HCT116 (cell line): Measurements from ENCODE around the gene ATG2B. TPM values are rescaled to one million over a fixed set of nuclear protein-coding genes. Genes with fewer than 3 reads are reported as not detected.

Source experiments
- ATAC-seq: fragments of 200-7000 bp; cut with Tn5 transposase; 2 replicates; pipeline ENCODE4 v1.9.1; 2020; ENCODE audit warnings: mild to moderate bottlenecking, moderate library complexity
- BruUV-seq: library from RNA; stranded (reverse); fragments of 400-500 nt; replicated peaks from 2 replicates; lab custom pipeline; 2021; lab: Mats Ljungman, UMichigan
- CTCF ChIA-PET: fragments of 300-600 bp; sonication (Branson Sonifier 250); formaldehyde crosslinking; loops from one replicate; lab custom pipeline; 2021; ENCODE audit warnings: antibody characterized with exemption; lab: Charles Lee
- POLR2A ChIA-PET: fragments of 300-600, 350-600 bp; sonication (Branson Sonifier 250); formaldehyde crosslinking; loops from one replicate; lab custom pipeline; 2021; ENCODE audit warnings: antibody characterized with exemption; lab: Charles Lee
- RAD21 ChIA-PET, 2 experiments: fragments of 300-600 bp; sonication (Branson Sonifier 250); formaldehyde crosslinking; loops; one replicate each; lab custom pipeline; 2023; ENCODE audit warnings: low total read pairs in 2 of 2; ENCODE audit not compliant: uncharacterized antibody in 2 of 2, unreplicated experiment in 2 of 2, low non-redundant PET in 1 of 2; lab: Charles Lee
- DNase-seq: peaks from one replicate; pipeline ENCODE4 v3.0.0-alpha.2; 2010; ENCODE audit warnings: low read depth, low spot score
- H2AFZ ChIP-seq: fragments of 200-600 bp; shearing (Covaris generic), sonication (generic); 2 replicates; pipeline ENCODE4 v1.6.1; 2017; ENCODE audit warnings: low read depth, mixed run types, mixed read lengths, antibody characterized with exemption, low read length; ENCODE audit not compliant: poor library complexity, severe bottlenecking
- H3K27ac ChIP-seq: 2 replicates; pipeline ENCODE4 v1.5.1; 2012; ENCODE audit warnings: low read depth, low read length
- H3K27me3 ChIP-seq: fragments of 200-600 bp; sonication (generic); 2 replicates; pipeline ENCODE4 v1.6.1; 2016; ENCODE audit warnings: mixed run types, low read length, mixed read lengths; ENCODE audit not compliant: insufficient read depth
- H3K36me3 ChIP-seq, 2 experiments: fragments of 200-500 bp in 1 of 2; fragments of 200-600 bp in 1 of 2; sonication (Bioruptor generic) in 1 of 2; sonication (generic) in 1 of 2; 2 replicates each; pipeline versions ENCODE4 v1.5.1 to v1.6.1; 2014 to 2016; ENCODE audit warnings: low read length in 2 of 2, inconsistent platforms in 1 of 2, mixed read lengths in 1 of 2, mixed run types in 1 of 2; ENCODE audit not compliant: insufficient read depth in 2 of 2, control insufficient read depth in 1 of 2
- H3K4me1 ChIP-seq, 2 experiments: fragments of 200-600 bp in 1 of 2; sonication (generic) in 1 of 2; 2 replicates each; pipeline versions ENCODE4 v1.5.1 to v1.6.1; 2012 to 2017; ENCODE audit warnings: low read length in 2 of 2, inconsistent platforms in 1 of 2, mild to moderate bottlenecking in 1 of 2, mixed read lengths in 1 of 2, mixed run types in 1 of 2, moderate library complexity in 1 of 2; ENCODE audit not compliant: insufficient read depth in 2 of 2, control insufficient read depth in 1 of 2
- H3K4me2 ChIP-seq: fragments of 200-600 bp; sonication (generic); 2 replicates; pipeline ENCODE4 v1.6.1; 2017; ENCODE audit warnings: mixed run types, low read length, mixed read lengths
- H3K4me3 ChIP-seq, 2 experiments: fragments of 200-600 bp in 1 of 2; sonication (generic) in 1 of 2; replicated peaks in 1 of 2; 2 replicates each; pipeline ENCODE4 v1.5.1; 2011 to 2016; ENCODE audit warnings: low read length in 2 of 2, control low read depth in 1 of 2, low read depth in 1 of 2, mild to moderate bottlenecking in 1 of 2, mixed read lengths in 1 of 2, mixed run types in 1 of 2
- H3K79me2 ChIP-seq: fragments of 200-600 bp; sonication (generic); 2 replicates; pipeline ENCODE4 v1.6.1; 2017; ENCODE audit warnings: mild to moderate bottlenecking, mixed run types, low read length, moderate library complexity, mixed read lengths; ENCODE audit not compliant: insufficient read depth
- H3K9ac ChIP-seq: fragments of 200-600 bp; sonication (generic); 2 replicates; pipeline ENCODE4 v1.6.1; 2016; ENCODE audit warnings: low read length, mixed read lengths
- H3K9me2 ChIP-seq: fragments of 200-600 bp; sonication (generic), shearing (Covaris generic); 2 replicates; pipeline ENCODE4 v1.6.1; 2017; ENCODE audit warnings: mixed run types, mild to moderate bottlenecking, moderate library complexity; ENCODE audit not compliant: insufficient read depth
- H3K9me3 ChIP-seq, 2 experiments: fragments of 200-500 bp in 1 of 2; fragments of 200-600 bp in 1 of 2; sonication (Bioruptor generic) in 1 of 2; sonication (generic) in 1 of 2; 2 replicates each; pipeline ENCODE4 v1.6.1; 2014 to 2017; ENCODE audit warnings: low read length in 2 of 2, mixed read lengths in 2 of 2, inconsistent platforms in 1 of 2, low read depth in 1 of 2, mild to moderate bottlenecking in 1 of 2, mixed run types in 1 of 2, moderate library complexity in 1 of 2; ENCODE audit not compliant: control insufficient read depth in 1 of 2, insufficient read depth in 1 of 2
- H4K20me1 ChIP-seq: fragments of 200-600 bp; sonication (generic), shearing (Covaris generic); 2 replicates; pipeline ENCODE4 v1.6.1; 2017; ENCODE audit warnings: mixed run types, mild to moderate bottlenecking, moderate library complexity; ENCODE audit not compliant: insufficient read depth
- ATF3 ChIP-seq: IDR thresholded peaks from 2 replicates; pipeline ENCODE4 v1.6.1; 2012
- EGR1 ChIP-seq: IDR thresholded peaks from 2 replicates; pipeline ENCODE4 v1.6.1; 2012; ENCODE audit warnings: low read depth
- ELF1 ChIP-seq: IDR thresholded peaks from 2 replicates; pipeline ENCODE4 v1.6.1; 2012; ENCODE audit warnings: low read depth, borderline replicate concordance
- EZH2 ChIP-seq: fragments of 200-600 bp; sonication (generic); IDR thresholded peaks from 2 replicates; pipeline ENCODE4 v1.6.1; 2017; ENCODE audit warnings: antibody characterized with exemption, mixed run types
- EZH2phosphoT487 ChIP-seq: fragments of 200-600 bp; IDR thresholded peaks from 2 replicates; pipeline ENCODE4 v1.6.1; 2018; ENCODE audit warnings: antibody characterized with exemption, borderline replicate concordance
- FOSL1 ChIP-seq: IDR thresholded peaks from 2 replicates; pipeline ENCODE4 v1.6.1; 2012; ENCODE audit warnings: low read depth
- JUND ChIP-seq: IDR thresholded peaks from 2 replicates; pipeline ENCODE4 v1.6.1; 2012
- POLR2A ChIP-seq: IDR thresholded peaks from 2 replicates; pipeline ENCODE4 v1.7.0; 2011; ENCODE audit warnings: borderline replicate concordance; ENCODE audit not compliant: insufficient read depth, insufficient read length; ENCODE audit errors: extremely low read depth
- RAD21 ChIP-seq: IDR thresholded peaks from 2 replicates; pipeline ENCODE4 v1.6.1; 2012; ENCODE audit warnings: low read depth, mild to moderate bottlenecking
- SIN3A ChIP-seq: IDR thresholded peaks from 2 replicates; pipeline ENCODE4 v1.6.1; 2012; ENCODE audit warnings: low read depth
- SP1 ChIP-seq: IDR thresholded peaks from 2 replicates; pipeline ENCODE4 v1.6.1; 2012; ENCODE audit warnings: low read depth
- SRF ChIP-seq: IDR thresholded peaks from 2 replicates; pipeline ENCODE4 v1.6.1; 2012; ENCODE audit warnings: low read depth
- TCF7L2 ChIP-seq: IDR thresholded peaks from 2 replicates; pipeline ENCODE4 v1.7.0; 2011; ENCODE audit warnings: borderline replicate concordance, inconsistent platforms; ENCODE audit not compliant: insufficient read depth, insufficient read length; ENCODE audit errors: extremely low read depth
- ZBTB33 ChIP-seq: IDR thresholded peaks from 2 replicates; pipeline ENCODE4 v1.6.1; 2011; ENCODE audit warnings: mild to moderate bottlenecking, low read length, moderate library complexity; ENCODE audit not compliant: insufficient replicate concordance; ENCODE audit errors: extremely low read depth
- ZFX ChIP-seq: fragments of 450-650 bp; IDR thresholded peaks from 2 replicates; pipeline ENCODE4 v1.6.1; 2017
- ZNF274 ChIP-seq: fragments of 200-500 bp; sonication (Bioruptor generic); IDR thresholded peaks from 2 replicates; pipeline ENCODE4 v1.6.1; 2014; ENCODE audit warnings: mild to moderate bottlenecking, low read depth, low read length, inconsistent platforms
- intact Hi-C: fragments of 100-400 bp; cut with micrococcal nuclease; formaldehyde crosslinking; loops from 2 replicates; pipeline ENCODE4 v1.10.0; 2022
- total RNA-seq: library from RNA; stranded (reverse); gene quantifications from one replicate; pipeline ENCODE4 v1.2.1, GENCODE V29; 2021; ENCODE audit not compliant: unreplicated experiment
- TF ChIP-seq, protein P1 (sequence below), 3 experiments: fragments of 200-600 bp in 1 of 3; sonication (generic) in 1 of 3; IDR thresholded peaks in 2 of 3; conservative IDR thresholded peaks in 1 of 3; 2 replicates each; pipeline ENCODE4 v1.5.1; 2012 to 2017; ENCODE audit warnings: low read depth in 2 of 3, low read length in 2 of 3, antibody characterized with exemption in 1 of 3, borderline replicate concordance in 1 of 3, control low read depth in 1 of 3, mild to moderate bottlenecking in 1 of 3, mixed read lengths in 1 of 3, mixed run types in 1 of 3, moderate library complexity in 1 of 3; ENCODE audit not compliant: insufficient read depth in 1 of 3
- TF ChIP-seq, protein P2 (sequence below): IDR thresholded peaks from 2 replicates; pipeline ENCODE4 v1.6.1; 2012
- TF ChIP-seq, protein P3 (sequence below): IDR thresholded peaks from 2 replicates; pipeline ENCODE4 v1.6.1; 2012; ENCODE audit warnings: low read depth

Gene ATG2B
- total RNA-seq, 1 experiment from 2014 or later, result 6.4 TPM

- Histone ChIP-seq H3K9me2 (no peaks in the 10 kb centered on the region), H3K9ac (no peak overlapping the region), H2AFZ (no peak overlapping the region), H3K4me3 (no peak overlapping the region), H3K27me3 (no peaks in the 10 kb centered on the region), H3K4me1 (no peaks in the 10 kb centered on the region), H3K36me3 (0 out of 4 replicates have a peak, but pooled peaks cover 0 to 8% of the 10 kb centered on the region in 2 experiments), H3K4me2 (no peak overlapping the region), H3K27ac (no peak overlapping the region), H3K9me3 (no peaks in the 10 kb centered on the region), H3K79me2 (no peaks in the 10 kb centered on the region), H4K20me1 (no peaks in the 10 kb centered on the region)
- ATAC-seq (no peak), DNase-seq (no peak)
- ChIA-PET CTCF (interaction anchor here (0.6 kb wide), 1 partner anchor 806 kb away, joined by 4 read pairs; no protein-coding TSS in a partner anchor), POLR2A (interaction anchor here (0.7 kb wide), 1 partner anchor 24 kb away, joined by 3 read pairs; no protein-coding TSS in a partner anchor), RAD21 (no interaction called here)
- TF ChIP-seq, protein P1, sequence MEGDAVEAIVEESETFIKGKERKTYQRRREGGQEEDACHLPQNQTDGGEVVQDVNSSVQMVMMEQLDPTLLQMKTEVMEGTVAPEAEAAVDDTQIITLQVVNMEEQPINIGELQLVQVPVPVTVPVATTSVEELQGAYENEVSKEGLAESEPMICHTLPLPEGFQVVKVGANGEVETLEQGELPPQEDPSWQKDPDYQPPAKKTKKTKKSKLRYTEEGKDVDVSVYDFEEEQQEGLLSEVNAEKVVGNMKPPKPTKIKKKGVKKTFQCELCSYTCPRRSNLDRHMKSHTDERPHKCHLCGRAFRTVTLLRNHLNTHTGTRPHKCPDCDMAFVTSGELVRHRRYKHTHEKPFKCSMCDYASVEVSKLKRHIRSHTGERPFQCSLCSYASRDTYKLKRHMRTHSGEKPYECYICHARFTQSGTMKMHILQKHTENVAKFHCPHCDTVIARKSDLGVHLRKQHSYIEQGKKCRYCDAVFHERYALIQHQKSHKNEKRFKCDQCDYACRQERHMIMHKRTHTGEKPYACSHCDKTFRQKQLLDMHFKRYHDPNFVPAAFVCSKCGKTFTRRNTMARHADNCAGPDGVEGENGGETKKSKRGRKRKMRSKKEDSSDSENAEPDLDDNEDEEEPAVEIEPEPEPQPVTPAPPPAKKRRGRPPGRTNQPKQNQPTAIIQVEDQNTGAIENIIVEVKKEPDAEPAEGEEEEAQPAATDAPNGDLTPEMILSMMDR (IDR thresholded peaks at IDR 0.05 in 2 of 3, conservative IDR thresholded peaks at IDR 0.05 in 1 of 3; ENCODE audit: borderline replicate concordance in 1 of 3, insufficient read depth in 1 of 3, low read depth in 2 of 3, low read length in 2 of 3), result no peak
- TF ChIP-seq SIN3A, result no peak
- no peak for TF ChIP-seq JUND
- no peak for TF ChIP-seq FOSL1
- TF ChIP-seq POLR2A, result no peak
- no peak for TF ChIP-seq SP1
- TF ChIP-seq TCF7L2, result no peak
- TF ChIP-seq EZH2phosphoT487, result no peak
- no peak for TF ChIP-seq ZNF274
- no peak for TF ChIP-seq EZH2
- TF ChIP-seq ZBTB33, result no peak
- TF ChIP-seq, protein P2, sequence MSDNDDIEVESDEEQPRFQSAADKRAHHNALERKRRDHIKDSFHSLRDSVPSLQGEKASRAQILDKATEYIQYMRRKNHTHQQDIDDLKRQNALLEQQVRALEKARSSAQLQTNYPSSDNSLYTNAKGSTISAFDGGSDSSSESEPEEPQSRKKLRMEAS, result no peak
- no peak for TF ChIP-seq ATF3
- TF ChIP-seq ZFX, result no peak
- no peak for TF ChIP-seq EGR1
- TF ChIP-seq SRF, result no peak
- no peak for TF ChIP-seq RAD21
- TF ChIP-seq, protein P3, sequence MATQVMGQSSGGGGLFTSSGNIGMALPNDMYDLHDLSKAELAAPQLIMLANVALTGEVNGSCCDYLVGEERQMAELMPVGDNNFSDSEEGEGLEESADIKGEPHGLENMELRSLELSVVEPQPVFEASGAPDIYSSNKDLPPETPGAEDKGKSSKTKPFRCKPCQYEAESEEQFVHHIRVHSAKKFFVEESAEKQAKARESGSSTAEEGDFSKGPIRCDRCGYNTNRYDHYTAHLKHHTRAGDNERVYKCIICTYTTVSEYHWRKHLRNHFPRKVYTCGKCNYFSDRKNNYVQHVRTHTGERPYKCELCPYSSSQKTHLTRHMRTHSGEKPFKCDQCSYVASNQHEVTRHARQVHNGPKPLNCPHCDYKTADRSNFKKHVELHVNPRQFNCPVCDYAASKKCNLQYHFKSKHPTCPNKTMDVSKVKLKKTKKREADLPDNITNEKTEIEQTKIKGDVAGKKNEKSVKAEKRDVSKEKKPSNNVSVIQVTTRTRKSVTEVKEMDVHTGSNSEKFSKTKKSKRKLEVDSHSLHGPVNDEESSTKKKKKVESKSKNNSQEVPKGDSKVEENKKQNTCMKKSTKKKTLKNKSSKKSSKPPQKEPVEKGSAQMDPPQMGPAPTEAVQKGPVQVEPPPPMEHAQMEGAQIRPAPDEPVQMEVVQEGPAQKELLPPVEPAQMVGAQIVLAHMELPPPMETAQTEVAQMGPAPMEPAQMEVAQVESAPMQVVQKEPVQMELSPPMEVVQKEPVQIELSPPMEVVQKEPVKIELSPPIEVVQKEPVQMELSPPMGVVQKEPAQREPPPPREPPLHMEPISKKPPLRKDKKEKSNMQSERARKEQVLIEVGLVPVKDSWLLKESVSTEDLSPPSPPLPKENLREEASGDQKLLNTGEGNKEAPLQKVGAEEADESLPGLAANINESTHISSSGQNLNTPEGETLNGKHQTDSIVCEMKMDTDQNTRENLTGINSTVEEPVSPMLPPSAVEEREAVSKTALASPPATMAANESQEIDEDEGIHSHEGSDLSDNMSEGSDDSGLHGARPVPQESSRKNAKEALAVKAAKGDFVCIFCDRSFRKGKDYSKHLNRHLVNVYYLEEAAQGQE, result no peak
- TF ChIP-seq ELF1, result no peak
- BruUV-seq, result no TSS peak
- intact Hi-C loops, result no loop called here
These were observed 21.6 kb upstream of the ATG2B start for GRCh38 chr14:96384740-96385139.
